GM23248 (cell line): ENCODE data around the gene PDLIM5.

Experiments used
- EZH2 ChIP-seq: fragments of 200-600 bp; sonication (generic); IDR thresholded peaks from 2 replicates; pipeline ENCODE4 v1.6.1; 2018; ENCODE audit warnings: antibody characterized with exemption, mild to moderate bottlenecking; ENCODE audit not compliant: insufficient read depth, poor library complexity, severe bottlenecking
- EZH2phosphoT487 ChIP-seq: fragments of 200-600 bp; sonication (generic); IDR thresholded peaks from 2 replicates; pipeline ENCODE4 v1.6.1; 2018; ENCODE audit warnings: antibody characterized with exemption, moderate library complexity, mild to moderate bottlenecking, low read depth; ENCODE audit not compliant: insufficient read depth

- TF ChIP-seq EZH2: no peak
- no peak for TF ChIP-seq EZH2phosphoT487
These were observed 130.8 kb downstream of the PDLIM5 start for GRCh38 chr4:94582517-94582916.
